HepG2 (cell line): ENCODE measurements around the gene ADCY9. TPM values are rescaled to one million over a fixed set of nuclear protein-coding genes. Genes with fewer than 3 reads are reported as not detected.
A peak's percentile ranks its signal among the peaks of the same experiment; 100 is the strongest.

Experiments used
- ETV5 ChIP-seq: IDR thresholded peaks from 2 replicates; pipeline ENCODE4 v1.6.1; 2018; ENCODE audit warnings: missing biosample characterization, missing genetic modification reagents, inconsistent platforms, borderline replicate concordance
- MTA3 ChIP-seq: sonication (generic); formaldehyde crosslinking; IDR thresholded peaks from 2 replicates; pipeline ENCODE4 v1.4.0; 2020; ENCODE audit warnings: missing genetic modification reagents
- NFATC3 ChIP-seq: sonication (generic); formaldehyde crosslinking; IDR thresholded peaks from 2 replicates; pipeline ENCODE4 v1.5.1; 2020; ENCODE audit warnings: mild to moderate bottlenecking, missing genetic modification reagents
- PCBP1 ChIP-seq: fragments of 200-400 bp; formaldehyde crosslinking; IDR thresholded peaks from 2 replicates; pipeline ENCODE4 v1.6.1; 2017; ENCODE audit warnings: mild to moderate bottlenecking, low read depth, low read length, borderline replicate concordance
- PHB2 ChIP-seq: fragments of 450-650 bp; IDR thresholded peaks from 2 replicates; pipeline ENCODE4 v1.6.1; 2018; ENCODE audit not compliant: partially characterized antibody
- SIX1 ChIP-seq: sonication (generic); formaldehyde crosslinking; IDR thresholded peaks from 2 replicates; pipeline ENCODE4 v1.4.0; 2020; ENCODE audit warnings: missing genetic modification reagents, borderline replicate concordance
- ZNF3 ChIP-seq: IDR thresholded peaks from 2 replicates; pipeline ENCODE4 v1.7.0; 2017; ENCODE audit warnings: inconsistent platforms
- ZNF460 ChIP-seq: sonication (generic); formaldehyde crosslinking; IDR thresholded peaks from 2 replicates; pipeline ENCODE4 v1.5.1; 2020; ENCODE audit warnings: missing genetic modification reagents, mild to moderate bottlenecking, borderline replicate concordance
- ZNF629 ChIP-seq: sonication (generic); formaldehyde crosslinking; conservative IDR thresholded peaks from 2 replicates; pipeline ENCODE4 v1.5.0; 2020; ENCODE audit warnings: missing genetic modification reagents
- ZNF776 ChIP-seq: sonication (generic); formaldehyde crosslinking; IDR thresholded peaks from 2 replicates; pipeline ENCODE4 v1.4.0; 2020; ENCODE audit warnings: mild to moderate bottlenecking, missing genetic modification reagents
- polyA plus RNA-seq, 8 experiments: library from polyadenylated mRNA; depleted of rRNA in 3 of 8; stranded (reverse) in 7 of 8; unstranded in 1 of 8; fragments of >200 nt; fragmentation: Illumina TruSeq in 4 of 8; extraction: Trizol in 4 of 8; gene quantifications; 2 replicates each; pipeline versions ENCODE4 v1.2.1 to v1.2.3, GENCODE V29; 2011 to 2016; ENCODE audit warnings: low read depth in 4 of 8, missing spikeins in 1 of 8, mixed read lengths in 1 of 8; ENCODE audit not compliant: insufficient read depth in 1 of 8
- total RNA-seq, 5 experiments: library from RNA; depleted of rRNA; stranded (reverse); fragments of >200 nt; fragmentation: Illumina TruSeq; extraction: Trizol; gene quantifications; 2 replicates each; pipeline ENCODE4 v1.2.3, GENCODE V29; 2016; ENCODE audit warnings: low read depth in 1 of 5
- TF ChIP-seq, protein P1 (sequence below): sonication (generic); formaldehyde crosslinking; conservative IDR thresholded peaks from 2 replicates; pipeline ENCODE4 v1.8.1; 2023; ENCODE audit warnings: missing genetic modification reagents
- TF ChIP-seq, protein P2 (sequence below): sonication (generic); formaldehyde crosslinking; conservative IDR thresholded peaks from 2 replicates; pipeline ENCODE4 v1.5.0; 2020; ENCODE audit warnings: missing genetic modification reagents
- TF ChIP-seq, protein P3 (sequence below): sonication (generic); formaldehyde crosslinking; IDR thresholded peaks from 2 replicates; pipeline ENCODE4 v1.4.0; 2020; ENCODE audit warnings: missing genetic modification reagents, borderline replicate concordance
- TF ChIP-seq, protein P4 (sequence below): sonication (generic); formaldehyde crosslinking; IDR thresholded peaks from 2 replicates; pipeline ENCODE4 v1.9.0; 2021; ENCODE audit warnings: missing genetic modification reagents, borderline replicate concordance
- TF ChIP-seq, protein P5 (sequence below): sonication (generic); formaldehyde crosslinking; IDR thresholded peaks from 2 replicates; pipeline ENCODE4 v1.9.0; 2022; ENCODE audit warnings: missing genetic modification reagents, mild to moderate bottlenecking, borderline replicate concordance

Gene ADCY9
- total and polyA plus RNA-seq, 2 of the 13 experiments (the other 11 are each of a cell fraction or from before 2014, with no cell fraction given), result 11.2 to 13.9 TPM

DNA sequence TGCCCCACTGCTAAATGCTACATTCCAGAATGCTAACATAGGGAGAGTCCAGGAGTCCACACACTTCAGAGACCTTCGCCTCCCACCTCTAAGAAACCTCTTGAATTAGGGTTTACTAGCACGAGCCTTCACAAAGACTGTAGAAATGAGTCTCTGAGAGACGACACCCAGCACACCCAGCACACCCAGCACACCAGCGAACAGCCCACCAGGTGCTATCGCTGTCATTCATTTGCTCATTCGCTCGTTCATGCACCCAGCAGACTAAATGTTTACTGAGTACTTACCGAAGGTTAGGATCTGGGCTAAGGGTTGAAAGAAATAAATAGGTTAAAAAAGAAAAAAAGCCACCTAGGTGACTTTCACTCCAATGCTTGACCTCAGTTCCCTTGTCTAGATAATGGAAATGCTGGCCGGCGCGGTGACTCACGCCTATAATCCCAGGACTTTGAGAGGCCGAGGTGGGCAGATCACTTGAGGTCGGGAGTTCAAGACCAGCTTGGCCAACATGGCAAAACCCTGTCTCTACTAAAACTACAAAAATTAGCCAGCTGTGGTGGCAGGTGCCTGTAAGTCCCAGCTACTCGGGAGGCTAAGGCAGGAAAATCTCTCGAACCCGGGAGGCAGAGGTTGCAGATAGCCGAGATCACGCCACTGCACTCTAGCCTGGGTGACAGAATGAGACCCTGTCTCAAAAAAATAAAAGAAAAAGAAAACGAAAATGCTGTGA lies 100.8 kb downstream of the ADCY9 start (continued):
- TF ChIP-seq, protein P1, sequence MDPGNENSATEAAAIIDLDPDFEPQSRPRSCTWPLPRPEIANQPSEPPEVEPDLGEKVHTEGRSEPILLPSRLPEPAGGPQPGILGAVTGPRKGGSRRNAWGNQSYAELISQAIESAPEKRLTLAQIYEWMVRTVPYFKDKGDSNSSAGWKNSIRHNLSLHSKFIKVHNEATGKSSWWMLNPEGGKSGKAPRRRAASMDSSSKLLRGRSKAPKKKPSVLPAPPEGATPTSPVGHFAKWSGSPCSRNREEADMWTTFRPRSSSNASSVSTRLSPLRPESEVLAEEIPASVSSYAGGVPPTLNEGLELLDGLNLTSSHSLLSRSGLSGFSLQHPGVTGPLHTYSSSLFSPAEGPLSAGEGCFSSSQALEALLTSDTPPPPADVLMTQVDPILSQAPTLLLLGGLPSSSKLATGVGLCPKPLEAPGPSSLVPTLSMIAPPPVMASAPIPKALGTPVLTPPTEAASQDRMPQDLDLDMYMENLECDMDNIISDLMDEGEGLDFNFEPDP, result no peak
- peak; percentile 80; the same call in 1 of the 2 replicates for TF ChIP-seq ZNF460 (CRISPR knock-in tag)
- TF ChIP-seq ZNF3 (CRISPR knock-in tag), result no peak
- no peak; the same call in 1 of the 2 replicates for TF ChIP-seq ETV5 (CRISPR knock-in tag)
- no peak for TF ChIP-seq MTA3
- TF ChIP-seq, protein P2, sequence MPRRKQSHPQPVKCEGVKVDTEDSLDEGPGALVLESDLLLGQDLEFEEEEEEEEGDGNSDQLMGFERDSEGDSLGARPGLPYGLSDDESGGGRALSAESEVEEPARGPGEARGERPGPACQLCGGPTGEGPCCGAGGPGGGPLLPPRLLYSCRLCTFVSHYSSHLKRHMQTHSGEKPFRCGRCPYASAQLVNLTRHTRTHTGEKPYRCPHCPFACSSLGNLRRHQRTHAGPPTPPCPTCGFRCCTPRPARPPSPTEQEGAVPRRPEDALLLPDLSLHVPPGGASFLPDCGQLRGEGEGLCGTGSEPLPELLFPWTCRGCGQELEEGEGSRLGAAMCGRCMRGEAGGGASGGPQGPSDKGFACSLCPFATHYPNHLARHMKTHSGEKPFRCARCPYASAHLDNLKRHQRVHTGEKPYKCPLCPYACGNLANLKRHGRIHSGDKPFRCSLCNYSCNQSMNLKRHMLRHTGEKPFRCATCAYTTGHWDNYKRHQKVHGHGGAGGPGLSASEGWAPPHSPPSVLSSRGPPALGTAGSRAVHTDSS (CRISPR knock-in tag), result no peak
- no peak for TF ChIP-seq ZNF776 (CRISPR knock-in tag)
- no peak for TF ChIP-seq NFATC3 (CRISPR knock-in tag)
- TF ChIP-seq PCBP1, result no peak
- TF ChIP-seq, protein P3, sequence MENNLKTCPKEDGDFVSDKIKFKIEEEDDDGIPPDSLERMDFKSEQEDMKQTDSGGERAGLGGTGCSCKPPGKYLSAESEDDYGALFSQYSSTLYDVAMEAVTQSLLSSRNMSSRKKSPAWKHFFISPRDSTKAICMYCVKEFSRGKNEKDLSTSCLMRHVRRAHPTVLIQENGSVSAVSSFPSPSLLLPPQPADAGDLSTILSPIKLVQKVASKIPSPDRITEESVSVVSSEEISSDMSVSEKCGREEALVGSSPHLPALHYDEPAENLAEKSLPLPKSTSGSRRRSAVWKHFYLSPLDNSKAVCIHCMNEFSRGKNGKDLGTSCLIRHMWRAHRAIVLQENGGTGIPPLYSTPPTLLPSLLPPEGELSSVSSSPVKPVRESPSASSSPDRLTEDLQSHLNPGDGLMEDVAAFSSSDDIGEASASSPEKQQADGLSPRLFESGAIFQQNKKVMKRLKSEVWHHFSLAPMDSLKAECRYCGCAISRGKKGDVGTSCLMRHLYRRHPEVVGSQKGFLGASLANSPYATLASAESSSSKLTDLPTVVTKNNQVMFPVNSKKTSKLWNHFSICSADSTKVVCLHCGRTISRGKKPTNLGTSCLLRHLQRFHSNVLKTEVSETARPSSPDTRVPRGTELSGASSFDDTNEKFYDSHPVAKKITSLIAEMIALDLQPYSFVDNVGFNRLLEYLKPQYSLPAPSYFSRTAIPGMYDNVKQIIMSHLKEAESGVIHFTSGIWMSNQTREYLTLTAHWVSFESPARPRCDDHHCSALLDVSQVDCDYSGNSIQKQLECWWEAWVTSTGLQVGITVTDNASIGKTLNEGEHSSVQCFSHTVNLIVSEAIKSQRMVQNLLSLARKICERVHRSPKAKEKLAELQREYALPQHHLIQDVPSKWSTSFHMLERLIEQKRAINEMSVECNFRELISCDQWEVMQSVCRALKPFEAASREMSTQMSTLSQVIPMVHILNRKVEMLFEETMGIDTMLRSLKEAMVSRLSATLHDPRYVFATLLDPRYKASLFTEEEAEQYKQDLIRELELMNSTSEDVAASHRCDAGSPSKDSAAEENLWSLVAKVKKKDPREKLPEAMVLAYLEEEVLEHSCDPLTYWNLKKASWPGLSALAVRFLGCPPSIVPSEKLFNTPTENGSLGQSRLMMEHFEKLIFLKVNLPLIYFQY (CRISPR knock-in tag), result no peak
- TF ChIP-seq, protein P4, sequence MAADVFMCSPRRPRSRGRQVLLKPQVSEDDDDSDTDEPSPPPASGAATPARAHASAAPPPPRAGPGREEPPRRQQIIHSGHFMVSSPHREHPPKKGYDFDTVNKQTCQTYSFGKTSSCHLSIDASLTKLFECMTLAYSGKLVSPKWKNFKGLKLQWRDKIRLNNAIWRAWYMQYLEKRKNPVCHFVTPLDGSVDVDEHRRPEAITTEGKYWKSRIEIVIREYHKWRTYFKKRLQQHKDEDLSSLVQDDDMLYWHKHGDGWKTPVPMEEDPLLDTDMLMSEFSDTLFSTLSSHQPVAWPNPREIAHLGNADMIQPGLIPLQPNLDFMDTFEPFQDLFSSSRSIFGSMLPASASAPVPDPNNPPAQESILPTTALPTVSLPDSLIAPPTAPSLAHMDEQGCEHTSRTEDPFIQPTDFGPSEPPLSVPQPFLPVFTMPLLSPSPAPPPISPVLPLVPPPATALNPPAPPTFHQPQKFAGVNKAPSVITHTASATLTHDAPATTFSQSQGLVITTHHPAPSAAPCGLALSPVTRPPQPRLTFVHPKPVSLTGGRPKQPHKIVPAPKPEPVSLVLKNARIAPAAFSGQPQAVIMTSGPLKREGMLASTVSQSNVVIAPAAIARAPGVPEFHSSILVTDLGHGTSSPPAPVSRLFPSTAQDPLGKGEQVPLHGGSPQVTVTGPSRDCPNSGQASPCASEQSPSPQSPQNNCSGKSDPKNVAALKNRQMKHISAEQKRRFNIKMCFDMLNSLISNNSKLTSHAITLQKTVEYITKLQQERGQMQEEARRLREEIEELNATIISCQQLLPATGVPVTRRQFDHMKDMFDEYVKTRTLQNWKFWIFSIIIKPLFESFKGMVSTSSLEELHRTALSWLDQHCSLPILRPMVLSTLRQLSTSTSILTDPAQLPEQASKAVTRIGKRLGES (CRISPR knock-in tag), result no peak
- TF ChIP-seq PHB2, result no peak
- TF ChIP-seq SIX1 (CRISPR knock-in tag), result no peak
- TF ChIP-seq ZNF629, result no peak
- TF ChIP-seq, protein P5, sequence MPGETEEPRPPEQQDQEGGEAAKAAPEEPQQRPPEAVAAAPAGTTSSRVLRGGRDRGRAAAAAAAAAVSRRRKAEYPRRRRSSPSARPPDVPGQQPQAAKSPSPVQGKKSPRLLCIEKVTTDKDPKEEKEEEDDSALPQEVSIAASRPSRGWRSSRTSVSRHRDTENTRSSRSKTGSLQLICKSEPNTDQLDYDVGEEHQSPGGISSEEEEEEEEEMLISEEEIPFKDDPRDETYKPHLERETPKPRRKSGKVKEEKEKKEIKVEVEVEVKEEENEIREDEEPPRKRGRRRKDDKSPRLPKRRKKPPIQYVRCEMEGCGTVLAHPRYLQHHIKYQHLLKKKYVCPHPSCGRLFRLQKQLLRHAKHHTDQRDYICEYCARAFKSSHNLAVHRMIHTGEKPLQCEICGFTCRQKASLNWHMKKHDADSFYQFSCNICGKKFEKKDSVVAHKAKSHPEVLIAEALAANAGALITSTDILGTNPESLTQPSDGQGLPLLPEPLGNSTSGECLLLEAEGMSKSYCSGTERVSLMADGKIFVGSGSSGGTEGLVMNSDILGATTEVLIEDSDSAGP (CRISPR knock-in tag), result no peak
